HepG2 (cell line): ENCODE measurements around the gene HSPB7. TPM values are rescaled to one million over a fixed set of nuclear protein-coding genes. Genes with fewer than 3 reads are reported as not detected.

ENCODE experiments used
- CBX2 ChIP-seq, 2 experiments: fragments of 200-600 bp in 1 of 2; sonication (generic); formaldehyde crosslinking in 1 of 2; IDR thresholded peaks; 2 replicates each; pipeline versions ENCODE4 v1.7.0 to v1.8.1; 2018 to 2022; ENCODE audit warnings: low read depth in 2 of 2, low read length in 1 of 2, mild to moderate bottlenecking in 1 of 2, missing genetic modification reagents in 1 of 2
- CENPT ChIP-seq: sonication (generic); formaldehyde crosslinking; IDR thresholded peaks from 2 replicates; pipeline ENCODE4 v1.8.0; 2022; ENCODE audit warnings: low read depth, mild to moderate bottlenecking, moderate library complexity, missing genetic modification reagents
- CHD2 ChIP-seq: IDR thresholded peaks from 2 replicates; pipeline ENCODE4 v1.6.1; 2011; ENCODE audit warnings: low read depth, low read length, improper control_type of control experiment
- FOXM1 ChIP-seq: sonication (generic); formaldehyde crosslinking; IDR thresholded peaks from 2 replicates; pipeline ENCODE4 v1.5.0; 2020; ENCODE audit warnings: missing genetic modification reagents
- GPN1 ChIP-seq: sonication (generic); formaldehyde crosslinking; IDR thresholded peaks from 2 replicates; pipeline ENCODE4 v1.5.1; 2020; ENCODE audit warnings: missing genetic modification reagents, borderline replicate concordance
- HOXA3 ChIP-seq: sonication (generic); formaldehyde crosslinking; IDR thresholded peaks from 2 replicates; pipeline ENCODE4 v1.5.0; 2020; ENCODE audit warnings: missing genetic modification reagents
- MXD3 ChIP-seq: IDR thresholded peaks from 2 replicates; pipeline ENCODE4 v1.6.1; 2016; ENCODE audit warnings: mild to moderate bottlenecking, missing biosample characterization, missing genetic modification reagents
- NCOA5 ChIP-seq: sonication (generic); formaldehyde crosslinking; IDR thresholded peaks from 2 replicates; pipeline ENCODE4 v1.4.0; 2020; ENCODE audit warnings: missing genetic modification reagents
- NFRKB ChIP-seq: fragments of 450-650 bp; IDR thresholded peaks from 2 replicates; pipeline ENCODE4 v1.6.1; 2017
- PITX1 ChIP-seq: sonication (generic); formaldehyde crosslinking; IDR thresholded peaks from 2 replicates; pipeline ENCODE4 v1.5.1; 2020; ENCODE audit warnings: mild to moderate bottlenecking, missing genetic modification reagents
- RAD21 ChIP-seq: fragments of 450-650 bp; formaldehyde crosslinking; IDR thresholded peaks from 2 replicates; pipeline ENCODE4 v1.5.0; 2020; ENCODE audit warnings: mild to moderate bottlenecking
- RELA ChIP-seq: sonication (generic); formaldehyde crosslinking; IDR thresholded peaks from 2 replicates; pipeline ENCODE4 v1.4.0; 2020; ENCODE audit warnings: missing genetic modification reagents
- SMARCE1 ChIP-seq: fragments of 450-650 bp; IDR thresholded peaks from 2 replicates; pipeline ENCODE4 v1.6.1; 2017; ENCODE audit warnings: borderline replicate concordance
- SNAPC2 ChIP-seq: sonication (generic); formaldehyde crosslinking; IDR thresholded peaks from 2 replicates; pipeline ENCODE4 v1.8.1; 2022; ENCODE audit warnings: mild to moderate bottlenecking, missing genetic modification reagents
- SNAPC5 ChIP-seq: sonication (generic); formaldehyde crosslinking; IDR thresholded peaks from 2 replicates; pipeline ENCODE4 v1.8.1; 2023; ENCODE audit warnings: mild to moderate bottlenecking, missing genetic modification reagents, borderline replicate concordance
- SP1 ChIP-seq, 2 experiments: fragments of 450-650 bp in 1 of 2; sonication (generic) in 1 of 2; formaldehyde crosslinking in 1 of 2; IDR thresholded peaks; 2 replicates each; pipeline versions ENCODE4 v1.4.0 to v1.6.1; 2016 to 2020; ENCODE audit warnings: missing genetic modification reagents in 1 of 2
- ZBTB14 ChIP-seq: sonication (generic); formaldehyde crosslinking; IDR thresholded peaks from 2 replicates; pipeline ENCODE4 v1.4.0; 2020; ENCODE audit warnings: missing genetic modification reagents
- ZBTB7A ChIP-seq: sonication (generic); formaldehyde crosslinking; IDR thresholded peaks from 2 replicates; pipeline ENCODE4 v1.8.0; 2022; ENCODE audit warnings: mild to moderate bottlenecking, missing genetic modification reagents
- ZNF800 ChIP-seq: sonication (generic); formaldehyde crosslinking; IDR thresholded peaks from 2 replicates; pipeline ENCODE4 v1.4.0; 2020; ENCODE audit warnings: missing genetic modification reagents
- polyA plus RNA-seq, 8 experiments: library from polyadenylated mRNA; depleted of rRNA in 3 of 8; stranded (reverse) in 7 of 8; unstranded in 1 of 8; fragments of >200 nt; fragmentation: Illumina TruSeq in 4 of 8; extraction: Trizol in 4 of 8; gene quantifications; 2 replicates each; pipeline versions ENCODE4 v1.2.1 to v1.2.3, GENCODE V29; 2011 to 2016; ENCODE audit warnings: low read depth in 4 of 8, missing spikeins in 1 of 8, mixed read lengths in 1 of 8; ENCODE audit not compliant: insufficient read depth in 1 of 8
- total RNA-seq, 5 experiments: library from RNA; depleted of rRNA; stranded (reverse); fragments of >200 nt; fragmentation: Illumina TruSeq; extraction: Trizol; gene quantifications; 2 replicates each; pipeline ENCODE4 v1.2.3, GENCODE V29; 2016; ENCODE audit warnings: low read depth in 1 of 5
- TF ChIP-seq, protein P1 (sequence below): sonication (generic); formaldehyde crosslinking; IDR thresholded peaks from 2 replicates; pipeline ENCODE4 v1.4.0; 2020; ENCODE audit warnings: missing genetic modification reagents, borderline replicate concordance

HSPB7 gene
- total and polyA plus RNA-seq, 2 of the 13 experiments (the other 11 are each of a cell fraction or from before 2014, with no cell fraction given), result 0.20 TPM; not detected in 1

- TF ChIP-seq FOXM1 (CRISPR knock-in tag) (no peak), ZBTB14 (no peak), NFRKB (no peak), CBX2 (IDR thresholded peaks at IDR 0.05; ENCODE audit: low read depth, low read length) (no peak), CBX2 (CRISPR knock-in tag; IDR thresholded peaks at IDR 0.05; ENCODE audit: low read depth) (no peak), SNAPC5 (no peak), CHD2 (no peak), HOXA3 (peak; percentile 35; the same call in 1 of the 2 replicates), RAD21 (CRISPR knock-in tag) (peak; percentile 90), NCOA5 (no peak), SP1 (IDR thresholded peaks at IDR 0.05) (no peak), SP1 (CRISPR knock-in tag; IDR thresholded peaks at IDR 0.05) (peak; percentile 42; the same call in 1 of the 2 replicates), CENPT (CRISPR knock-in tag) (no peak), SNAPC2 (no peak), ZBTB7A (peak; percentile 92), PITX1 (CRISPR knock-in tag) (no peak), MXD3 (CRISPR knock-in tag) (no peak), ZNF800 (CRISPR knock-in tag) (peak; percentile 67; the same call in 1 of the 2 replicates), SMARCE1 (no peak), GPN1 (no peak), RELA (CRISPR knock-in tag) (no peak)
- TF ChIP-seq, protein P1, sequence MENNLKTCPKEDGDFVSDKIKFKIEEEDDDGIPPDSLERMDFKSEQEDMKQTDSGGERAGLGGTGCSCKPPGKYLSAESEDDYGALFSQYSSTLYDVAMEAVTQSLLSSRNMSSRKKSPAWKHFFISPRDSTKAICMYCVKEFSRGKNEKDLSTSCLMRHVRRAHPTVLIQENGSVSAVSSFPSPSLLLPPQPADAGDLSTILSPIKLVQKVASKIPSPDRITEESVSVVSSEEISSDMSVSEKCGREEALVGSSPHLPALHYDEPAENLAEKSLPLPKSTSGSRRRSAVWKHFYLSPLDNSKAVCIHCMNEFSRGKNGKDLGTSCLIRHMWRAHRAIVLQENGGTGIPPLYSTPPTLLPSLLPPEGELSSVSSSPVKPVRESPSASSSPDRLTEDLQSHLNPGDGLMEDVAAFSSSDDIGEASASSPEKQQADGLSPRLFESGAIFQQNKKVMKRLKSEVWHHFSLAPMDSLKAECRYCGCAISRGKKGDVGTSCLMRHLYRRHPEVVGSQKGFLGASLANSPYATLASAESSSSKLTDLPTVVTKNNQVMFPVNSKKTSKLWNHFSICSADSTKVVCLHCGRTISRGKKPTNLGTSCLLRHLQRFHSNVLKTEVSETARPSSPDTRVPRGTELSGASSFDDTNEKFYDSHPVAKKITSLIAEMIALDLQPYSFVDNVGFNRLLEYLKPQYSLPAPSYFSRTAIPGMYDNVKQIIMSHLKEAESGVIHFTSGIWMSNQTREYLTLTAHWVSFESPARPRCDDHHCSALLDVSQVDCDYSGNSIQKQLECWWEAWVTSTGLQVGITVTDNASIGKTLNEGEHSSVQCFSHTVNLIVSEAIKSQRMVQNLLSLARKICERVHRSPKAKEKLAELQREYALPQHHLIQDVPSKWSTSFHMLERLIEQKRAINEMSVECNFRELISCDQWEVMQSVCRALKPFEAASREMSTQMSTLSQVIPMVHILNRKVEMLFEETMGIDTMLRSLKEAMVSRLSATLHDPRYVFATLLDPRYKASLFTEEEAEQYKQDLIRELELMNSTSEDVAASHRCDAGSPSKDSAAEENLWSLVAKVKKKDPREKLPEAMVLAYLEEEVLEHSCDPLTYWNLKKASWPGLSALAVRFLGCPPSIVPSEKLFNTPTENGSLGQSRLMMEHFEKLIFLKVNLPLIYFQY, result peak; percentile 53; the same call in 1 of the 2 replicates
Observed at GRCh38 chr1:15994590-15995351, 23.1 kb downstream of the HSPB7 start (continued).
